HEK293T (cell line): ENCODE data around the gene SV2B.

ENCODE experiments used
- CTCF ChIA-PET: fragments of 350-600 bp; formaldehyde crosslinking; extraction: SDS; loops from one replicate; lab custom pipeline; 2021; ENCODE audit warnings: antibody characterized with exemption, inconsistent platforms; lab: Yijun Ruan, JAX
- POLR2A ChIA-PET: fragments of 350-600 bp; formaldehyde crosslinking; extraction: SDS; loops from one replicate; lab custom pipeline; 2020; ENCODE audit warnings: antibody characterized with exemption, inconsistent platforms; lab: Yijun Ruan, JAX
- DNase-seq: peaks from one replicate; pipeline ENCODE4 v3.0.0; 2012; ENCODE audit warnings: mixed read lengths; ENCODE audit errors: extremely low spot score
- ARNT ChIP-seq: fragments of 450-650 bp; IDR thresholded peaks from 2 replicates; pipeline ENCODE4 v1.6.1; 2017; ENCODE audit warnings: mild to moderate bottlenecking
- BHLHE40 ChIP-seq: fragments of 450-650 bp; IDR thresholded peaks from 2 replicates; pipeline ENCODE4 v1.6.1; 2016; ENCODE audit warnings: mild to moderate bottlenecking, moderate library complexity, borderline replicate concordance
- CTBP1 ChIP-seq: fragments of 450-650 bp; IDR thresholded peaks from 2 replicates; pipeline ENCODE4 v1.6.1; 2016; ENCODE audit warnings: borderline replicate concordance
- ELF4 ChIP-seq: fragments of 450-650 bp; IDR thresholded peaks from 2 replicates; pipeline ENCODE4 v1.6.1; 2017; ENCODE audit warnings: antibody characterized with exemption
- FOXA1 ChIP-seq: fragments of 450-650 bp; IDR thresholded peaks from 2 replicates; pipeline ENCODE4 v1.6.1; 2016; ENCODE audit warnings: mild to moderate bottlenecking
- FOXK2 ChIP-seq: fragments of 450-650 bp; IDR thresholded peaks from 2 replicates; pipeline ENCODE4 v1.6.1; 2016; ENCODE audit warnings: mild to moderate bottlenecking
- FOXM1 ChIP-seq: fragments of 450-650 bp; IDR thresholded peaks from 2 replicates; pipeline ENCODE4 v1.6.1; 2017; ENCODE audit warnings: mild to moderate bottlenecking, borderline replicate concordance
- HDGF ChIP-seq: fragments of 450-650 bp; IDR thresholded peaks from 2 replicates; pipeline ENCODE4 v1.6.1; 2017; ENCODE audit warnings: antibody characterized with exemption, borderline replicate concordance
- L3MBTL2 ChIP-seq: fragments of 450-650 bp; conservative IDR thresholded peaks from 2 replicates; pipeline ENCODE4 v1.6.1; 2016; ENCODE audit warnings: mild to moderate bottlenecking
- LEF1 ChIP-seq: fragments of 450-650 bp; IDR thresholded peaks from 2 replicates; pipeline ENCODE4 v1.6.1; 2017; ENCODE audit warnings: mild to moderate bottlenecking, borderline replicate concordance
- NFRKB ChIP-seq: fragments of 450-650 bp; IDR thresholded peaks from 2 replicates; pipeline ENCODE4 v1.6.1; 2016; ENCODE audit warnings: mild to moderate bottlenecking, moderate library complexity
- SP1 ChIP-seq: fragments of 450-650 bp; IDR thresholded peaks from 2 replicates; pipeline ENCODE4 v1.6.1; 2017
- SUZ12 ChIP-seq: fragments of 450-650 bp; IDR thresholded peaks from 2 replicates; pipeline ENCODE4 v1.6.1; 2016; ENCODE audit warnings: mild to moderate bottlenecking
- TARDBP ChIP-seq: fragments of 450-650 bp; IDR thresholded peaks from 2 replicates; pipeline ENCODE4 v1.6.1; 2016
- ZNF384 ChIP-seq: fragments of 450-650 bp; IDR thresholded peaks from 2 replicates; pipeline ENCODE4 v1.6.1; 2016
- TF ChIP-seq, protein P1 (sequence below): fragments of 450-650 bp; IDR thresholded peaks from 2 replicates; pipeline ENCODE4 v1.6.1; 2016

The SV2B gene

DNA sequence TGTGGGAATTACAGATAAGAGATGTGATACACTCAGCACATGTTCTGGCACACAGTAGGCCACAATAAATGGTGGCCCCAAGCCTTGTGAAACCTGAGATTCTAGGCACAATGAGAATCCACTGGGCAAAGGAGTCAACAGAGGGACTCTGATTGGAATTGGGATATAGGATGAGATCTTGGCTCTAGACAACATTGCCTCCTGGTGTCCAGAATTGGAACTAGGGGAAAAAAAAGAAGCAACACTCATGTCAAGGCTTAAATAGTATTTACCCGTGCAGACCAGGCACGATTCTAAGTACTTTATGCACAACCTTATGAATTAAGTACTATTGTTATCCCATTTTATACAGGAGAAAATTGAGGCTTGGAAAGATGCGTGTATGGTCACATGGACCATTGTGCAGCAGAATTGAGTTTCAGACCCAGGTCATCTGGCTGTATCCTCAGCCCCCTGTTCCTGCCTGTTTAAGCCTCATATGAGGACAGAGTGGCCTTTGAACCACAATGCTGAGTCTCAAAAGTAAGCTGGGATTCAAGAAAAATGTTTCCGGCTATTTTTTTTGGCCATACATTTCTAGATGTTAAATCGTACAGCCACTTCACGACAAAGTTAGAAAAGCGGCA, 124.8 kb downstream of the SV2B start:
- POLR2A ChIA-PET, result interaction anchor here (1.2 kb wide), 1 partner anchor 10 kb away, joined by 3 read pairs; no protein-coding TSS in a partner anchor
- TF ChIP-seq ZNF384 (no peak), HDGF (no peak), L3MBTL2 (no peak), LEF1 (no peak), SUZ12 (no peak), NFRKB (no peak), SP1 (no peak)
- CTCF ChIA-PET, result interaction anchor here (0.6 to 3.0 kb wide), 7 partner anchors 10 to 447 kb away, joined by 3 to 15 read pairs (median 4); no protein-coding TSS in a partner anchor
- peak; percentile 71 for DNase-seq

DNA sequence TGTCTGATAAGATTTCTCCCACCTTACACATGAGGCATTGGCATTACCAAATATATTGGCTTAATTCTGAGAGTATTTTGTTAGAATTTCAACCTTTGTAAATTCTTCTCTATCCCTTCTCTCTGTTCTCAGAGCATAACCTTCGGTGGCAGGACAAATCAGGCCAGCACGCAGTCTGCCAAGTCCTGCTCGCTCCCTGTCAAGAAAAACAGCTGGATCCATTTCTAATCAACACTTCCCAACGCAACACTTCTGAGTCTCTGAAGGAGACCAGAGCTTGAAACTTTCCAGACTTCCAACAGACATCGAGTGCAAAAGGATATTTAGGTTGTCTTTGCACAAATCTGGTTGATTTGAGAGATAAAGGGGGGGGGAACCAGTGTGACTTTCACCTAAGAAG, 125.7 kb downstream of the SV2B start:
- DNase-seq, result no peak
- TF ChIP-seq TARDBP, result no peak
- no peak for TF ChIP-seq ELF4
- no peak for TF ChIP-seq NFRKB
- TF ChIP-seq CTBP1, result no peak
- no peak for TF ChIP-seq BHLHE40
- TF ChIP-seq ARNT, result no peak
- no peak for TF ChIP-seq HDGF
- TF ChIP-seq ZNF384, result no peak
- no peak for TF ChIP-seq SUZ12
- no peak for TF ChIP-seq FOXK2
- no peak for TF ChIP-seq L3MBTL2
- TF ChIP-seq FOXA1, result no peak
- TF ChIP-seq, protein P1, sequence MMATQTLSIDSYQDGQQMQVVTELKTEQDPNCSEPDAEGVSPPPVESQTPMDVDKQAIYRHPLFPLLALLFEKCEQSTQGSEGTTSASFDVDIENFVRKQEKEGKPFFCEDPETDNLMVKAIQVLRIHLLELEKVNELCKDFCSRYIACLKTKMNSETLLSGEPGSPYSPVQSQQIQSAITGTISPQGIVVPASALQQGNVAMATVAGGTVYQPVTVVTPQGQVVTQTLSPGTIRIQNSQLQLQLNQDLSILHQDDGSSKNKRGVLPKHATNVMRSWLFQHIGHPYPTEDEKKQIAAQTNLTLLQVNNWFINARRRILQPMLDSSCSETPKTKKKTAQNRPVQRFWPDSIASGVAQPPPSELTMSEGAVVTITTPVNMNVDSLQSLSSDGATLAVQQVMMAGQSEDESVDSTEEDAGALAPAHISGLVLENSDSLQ, result no peak
- POLR2A ChIA-PET, result no interaction called here
- CTCF ChIA-PET, result interaction anchor here (0.6 to 3.0 kb wide), 7 partner anchors 10 to 448 kb away, joined by 3 to 15 read pairs (median 4); no protein-coding TSS in a partner anchor

DNA sequence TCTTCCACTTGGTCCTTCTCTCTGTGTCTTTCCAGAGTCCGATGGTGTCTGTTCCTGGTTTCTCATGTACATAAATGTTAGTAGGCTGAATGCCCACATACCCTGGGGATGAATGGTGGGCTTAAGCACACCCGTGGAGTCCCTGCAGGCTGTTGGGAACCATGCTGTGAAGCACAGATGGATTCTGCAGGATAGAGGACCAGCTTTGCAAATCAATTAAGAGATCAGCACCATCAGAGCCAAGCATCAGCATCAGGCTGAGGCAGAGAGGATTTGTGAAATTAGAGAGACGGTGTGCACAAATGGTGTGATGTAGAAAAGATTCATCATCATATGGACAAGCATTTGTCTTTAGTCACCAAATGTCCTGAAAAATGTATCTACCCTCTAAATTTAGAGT, 127.1 kb downstream of the SV2B start:
- CTCF ChIA-PET, result interaction anchor here (1.5 kb wide), 1 partner anchor 194 kb away, joined by 4 read pairs; no protein-coding TSS in a partner anchor
- POLR2A ChIA-PET, result no interaction called here
- no peak for DNase-seq
- TF ChIP-seq BHLHE40 (no peak), ARNT (no peak), HDGF (no peak), FOXM1 (no peak), ZNF384 (no peak), NFRKB (no peak), TARDBP (no peak), SUZ12 (no peak), ELF4 (no peak), CTBP1 (no peak), FOXK2 (no peak)
- TF ChIP-seq, protein P1, result no peak

DNA sequence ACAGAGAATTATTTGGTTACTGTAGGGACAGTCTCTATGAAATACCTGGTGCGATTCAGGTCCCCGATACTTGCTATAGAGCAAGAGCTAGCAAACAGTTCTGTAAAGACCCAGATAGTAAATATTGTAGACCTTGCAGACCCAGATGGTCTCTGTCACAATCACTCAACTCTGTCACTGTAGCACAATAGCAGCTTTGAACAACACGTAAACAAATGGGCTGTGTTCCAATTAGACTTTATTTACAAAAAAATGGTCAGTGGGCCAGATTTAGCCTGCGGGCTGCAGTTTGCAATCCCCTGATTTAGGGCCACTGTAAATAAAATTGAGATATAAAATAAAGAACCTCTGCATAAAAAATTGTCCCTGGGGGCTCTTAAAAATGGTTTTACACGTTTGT, 127.7 kb downstream of the SV2B start:
- TF ChIP-seq LEF1, result no peak
- no peak for TF ChIP-seq FOXA1
- TF ChIP-seq SUZ12, result no peak
- TF ChIP-seq TARDBP, result no peak
- no peak for TF ChIP-seq SP1
- ChIA-PET CTCF (no interaction called here), POLR2A (no interaction called here)
- DNase-seq, result no peak

DNA sequence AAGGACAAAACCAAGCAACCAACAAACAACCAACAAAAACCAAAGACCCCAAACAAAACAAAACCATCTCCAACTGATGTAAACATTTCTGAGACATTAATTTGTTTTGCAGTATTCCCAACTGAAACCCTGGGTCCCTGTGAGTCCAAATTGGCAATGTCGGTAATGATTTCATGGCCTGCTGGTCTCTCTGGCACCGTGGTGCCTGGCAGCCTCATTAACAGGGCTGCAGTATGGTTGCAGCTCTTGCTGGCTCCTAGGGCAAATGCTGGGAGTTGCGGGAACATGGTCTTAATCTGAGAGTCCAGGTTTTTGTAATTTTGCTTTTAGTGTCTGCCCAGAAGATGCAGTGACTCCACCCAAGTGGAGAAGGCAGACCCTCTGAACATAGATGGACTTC, 128.3 kb downstream of the SV2B start:
- no peak for DNase-seq
- POLR2A ChIA-PET, result no interaction called here
- TF ChIP-seq SP1 (no peak), L3MBTL2 (no peak), BHLHE40 (no peak), NFRKB (no peak), ZNF384 (no peak), LEF1 (no peak), CTBP1 (no peak), TARDBP (no peak), FOXA1 (no peak), ELF4 (no peak), FOXK2 (no peak), HDGF (no peak), ARNT (no peak), FOXM1 (no peak), SUZ12 (no peak)
- TF ChIP-seq, protein P1, result no peak
- CTCF ChIA-PET, result interaction anchor here (1.4 kb wide), 1 partner anchor 173 kb away, joined by 3 read pairs; no protein-coding TSS in a partner anchor

DNA sequence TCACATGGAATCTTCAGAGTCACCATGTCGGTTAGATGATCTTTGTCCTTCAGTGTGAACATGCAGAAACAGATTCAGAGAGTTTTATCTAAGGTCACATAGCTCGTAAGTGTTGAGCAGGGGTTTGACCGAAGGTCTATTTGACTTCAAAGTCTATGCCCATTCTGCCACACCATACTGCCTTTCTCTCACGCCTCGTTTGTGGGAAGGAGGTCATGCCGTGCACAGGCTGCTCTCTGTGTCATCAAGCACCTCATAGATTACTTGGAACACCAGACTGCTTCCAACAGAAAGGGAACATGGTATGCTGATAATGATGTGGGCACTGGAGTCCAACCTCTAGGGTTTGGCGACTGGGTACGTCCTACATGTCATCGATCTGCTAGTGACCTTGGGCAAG, 128.8 kb downstream of the SV2B start:
- POLR2A ChIA-PET, result no interaction called here
- CTCF ChIA-PET, result interaction anchor here (1.4 kb wide), 1 partner anchor 173 kb away, joined by 3 read pairs; no protein-coding TSS in a partner anchor
- DNase-seq, result no peak
- TF ChIP-seq ELF4 (no peak), NFRKB (no peak), LEF1 (no peak), ZNF384 (no peak), ARNT (no peak), FOXM1 (no peak), SUZ12 (no peak), L3MBTL2 (no peak), SP1 (no peak), BHLHE40 (no peak), FOXA1 (no peak), HDGF (no peak), TARDBP (no peak)
- TF ChIP-seq, protein P1, result no peak
